GM21423 (cell line): ENCODE data around the gene MIS18BP1.
"Not testable (repeated sequence)": the region's sequence is repeated elsewhere in the genome, so short reads cannot be mapped to it uniquely, and the experiment has no call there.

ENCODE experiments used
- ATAC-seq: cut with Tn5 transposase; IDR thresholded peaks from one replicate; pipeline ENCODE4 v1.9.1; 2021; ENCODE audit warnings: mild to moderate bottlenecking, moderate library complexity; ENCODE audit not compliant: unreplicated experiment

MIS18BP1 gene

DNA sequence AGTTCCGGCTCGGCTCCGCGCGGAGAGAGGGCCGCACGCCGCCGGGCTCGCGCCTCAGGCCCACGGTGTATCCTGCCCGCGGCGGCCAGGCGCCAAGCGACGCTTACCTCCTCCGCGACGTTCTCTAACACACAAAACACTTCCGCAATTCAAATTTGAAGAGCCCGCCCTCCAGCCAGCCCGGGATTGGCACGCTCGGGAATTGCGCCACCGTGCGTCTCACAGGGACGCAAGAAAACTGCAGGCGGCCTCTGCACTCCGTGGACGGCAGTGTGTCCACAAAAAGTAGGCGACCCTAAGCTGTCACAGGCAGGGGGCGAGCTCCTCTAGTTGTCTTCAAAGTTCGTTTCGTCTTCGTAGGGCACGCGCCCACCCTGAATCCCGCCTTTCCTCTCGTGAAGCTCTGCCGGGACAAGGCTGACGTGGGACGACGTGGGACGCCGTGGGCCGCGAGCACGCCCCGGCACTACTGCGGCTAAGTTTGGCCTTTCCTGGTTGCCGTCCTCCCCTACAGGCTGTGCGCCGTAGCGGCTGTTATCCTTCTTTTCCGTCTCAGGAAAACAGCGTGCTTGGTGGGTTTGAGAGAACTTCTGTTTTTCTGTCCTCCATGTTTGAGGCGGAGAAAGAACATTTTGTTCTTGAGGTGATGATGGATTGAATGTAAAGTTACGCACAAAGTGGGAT is at the start of gene MIS18BP1:
MIS18BP1 (minus strand) TSS at position 133 of the 684 bp plus-strand sequence. CDS start 5,916 bp downstream, outside the sequence.
- ATAC-seq: peak; percentile 80

DNA sequence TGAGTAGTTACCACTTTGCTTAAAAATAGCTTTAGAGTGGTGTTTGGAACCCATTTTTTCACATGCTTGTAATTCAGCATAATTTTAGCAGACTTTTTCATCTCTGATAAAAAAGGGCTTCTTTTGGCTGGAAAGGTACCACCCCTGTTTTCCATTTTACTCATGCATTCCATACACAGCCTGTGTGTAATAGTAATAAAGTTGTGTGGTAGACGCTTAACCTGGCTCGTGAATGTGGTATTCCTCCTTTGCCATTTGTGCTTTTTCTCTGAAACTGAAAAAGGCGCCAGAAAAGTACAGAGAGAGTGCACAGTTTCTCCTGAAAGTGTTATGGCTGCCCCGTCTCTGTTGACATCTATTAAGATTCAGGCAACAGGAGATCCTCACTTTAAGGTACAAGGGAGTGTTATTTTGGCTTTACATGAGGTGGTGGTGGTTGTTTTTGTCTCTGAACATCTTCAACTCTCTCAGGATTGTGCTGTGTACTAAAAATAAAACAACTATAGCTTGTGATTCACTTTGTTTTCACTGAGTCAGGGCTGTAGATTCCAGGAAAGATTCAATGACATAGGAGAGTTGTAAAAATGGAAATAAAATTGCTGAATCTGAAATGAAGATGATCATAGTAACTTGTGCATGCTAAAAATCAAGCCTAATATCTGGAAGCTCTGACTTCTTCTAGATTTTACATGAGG is 45.6 kb upstream of the MIS18BP1 start:
- no peak for ATAC-seq

DNA sequence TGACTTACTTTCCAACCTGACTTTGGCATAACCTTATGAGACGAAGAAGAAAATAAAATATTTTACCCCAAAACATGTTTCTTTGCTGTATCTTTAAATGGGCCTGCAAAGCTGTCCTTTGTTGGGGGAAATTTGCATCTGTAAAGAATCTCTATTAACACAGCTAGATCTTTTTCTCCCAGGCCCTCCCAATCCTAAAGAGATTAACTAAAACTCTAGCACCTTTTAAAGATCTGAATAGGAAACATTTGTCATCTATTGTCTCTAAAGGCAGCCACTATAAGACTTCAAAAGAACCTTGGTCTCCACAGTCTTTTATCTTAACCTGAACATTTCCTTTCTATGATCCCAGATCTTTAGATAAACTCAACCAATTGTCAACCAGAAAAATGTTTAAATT is 41.8 kb upstream of the MIS18BP1 start:
- not testable (repeated sequence) for ATAC-seq

DNA sequence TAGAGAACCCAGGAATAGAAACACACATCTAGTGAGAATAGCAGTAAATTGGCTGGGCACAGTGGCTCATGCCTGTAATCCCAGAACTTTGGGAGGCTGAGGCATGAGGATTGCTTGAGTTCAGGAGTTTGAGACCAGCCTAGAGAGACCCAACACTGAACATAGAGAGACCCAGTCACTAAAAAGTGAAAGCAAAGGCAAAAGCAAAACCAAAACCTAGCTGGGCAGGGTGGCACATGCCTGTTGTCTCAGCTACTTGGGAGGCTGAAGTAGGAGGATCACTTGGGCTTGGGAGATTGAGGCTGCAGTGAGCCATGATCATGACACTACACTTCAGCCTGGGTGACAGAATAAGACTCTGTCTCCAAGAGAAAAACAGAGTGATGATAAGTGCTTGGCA is 37.5 kb upstream of the MIS18BP1 start:
- no peak for ATAC-seq

DNA sequence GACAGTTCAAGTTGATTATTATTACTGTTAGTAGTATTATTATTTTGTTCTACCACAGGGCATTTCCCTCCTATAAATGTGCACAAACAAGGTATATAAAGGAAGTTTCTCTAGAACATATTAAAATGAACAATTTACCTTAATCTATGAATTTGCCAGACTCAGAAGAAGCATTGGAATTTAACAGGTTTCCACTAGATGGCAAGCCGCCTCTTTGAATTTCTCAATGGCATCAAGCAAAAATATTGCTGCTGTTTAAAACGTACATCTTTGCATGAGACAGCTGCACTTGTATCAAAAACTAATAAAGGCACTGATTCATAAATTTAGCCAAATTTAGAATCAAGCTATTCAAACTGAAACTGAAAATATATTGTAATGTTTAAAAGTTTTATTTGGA is 34.6 kb upstream of the MIS18BP1 start:
- ATAC-seq: no peak

DNA sequence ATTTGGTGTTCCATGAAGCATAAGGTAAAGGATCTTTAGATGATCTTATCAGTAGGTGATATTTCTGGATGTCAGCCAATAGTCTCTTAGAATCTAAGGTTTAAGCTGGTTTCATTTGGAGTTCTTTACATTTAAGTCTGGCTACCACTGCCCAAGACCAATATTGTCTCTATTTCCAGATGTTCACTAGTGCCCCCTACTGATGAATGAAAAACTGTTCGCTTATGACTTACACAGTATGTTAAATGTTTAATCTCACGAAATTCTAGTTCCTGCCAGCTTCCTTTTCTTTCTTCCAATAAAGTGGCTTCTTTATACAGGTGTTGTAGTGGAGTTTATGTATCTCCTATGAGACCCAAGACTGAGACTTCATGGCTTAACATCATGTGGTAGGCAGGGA is 31.8 kb upstream of the MIS18BP1 start:
- no peak for ATAC-seq

DNA sequence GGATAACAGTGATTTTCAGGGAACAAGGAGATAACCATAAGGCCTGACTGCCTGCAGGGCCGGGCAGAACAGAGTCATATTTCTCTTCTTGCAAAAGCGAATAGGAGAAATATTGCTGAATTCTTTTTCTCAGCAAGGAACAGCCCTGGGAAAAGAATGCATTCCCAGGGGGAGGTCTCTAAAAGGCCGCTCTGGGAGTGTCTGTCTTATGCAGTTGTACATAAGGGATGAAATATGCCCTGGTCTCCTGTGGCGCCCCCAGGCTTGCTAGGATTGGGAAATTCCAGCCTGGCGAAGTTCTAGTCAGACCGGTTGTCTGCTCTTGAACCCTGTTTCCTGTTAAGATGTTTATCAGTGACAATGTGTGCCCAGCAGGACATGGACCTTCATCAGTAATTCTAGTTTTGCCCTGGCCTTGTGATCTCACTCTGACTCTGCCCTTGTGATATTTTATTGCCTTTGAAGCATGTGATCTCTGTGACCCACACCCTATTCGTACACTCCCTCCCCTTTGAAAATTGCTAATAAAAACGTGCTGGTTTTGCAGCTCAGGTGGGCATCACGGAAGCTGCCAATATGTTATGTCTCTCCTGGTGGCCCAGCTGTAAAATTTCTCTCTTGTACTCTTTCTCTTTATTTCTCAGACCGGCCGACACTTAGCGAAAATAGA is 28.9 kb upstream of the MIS18BP1 start:
- ATAC-seq: not testable (repeated sequence)

DNA sequence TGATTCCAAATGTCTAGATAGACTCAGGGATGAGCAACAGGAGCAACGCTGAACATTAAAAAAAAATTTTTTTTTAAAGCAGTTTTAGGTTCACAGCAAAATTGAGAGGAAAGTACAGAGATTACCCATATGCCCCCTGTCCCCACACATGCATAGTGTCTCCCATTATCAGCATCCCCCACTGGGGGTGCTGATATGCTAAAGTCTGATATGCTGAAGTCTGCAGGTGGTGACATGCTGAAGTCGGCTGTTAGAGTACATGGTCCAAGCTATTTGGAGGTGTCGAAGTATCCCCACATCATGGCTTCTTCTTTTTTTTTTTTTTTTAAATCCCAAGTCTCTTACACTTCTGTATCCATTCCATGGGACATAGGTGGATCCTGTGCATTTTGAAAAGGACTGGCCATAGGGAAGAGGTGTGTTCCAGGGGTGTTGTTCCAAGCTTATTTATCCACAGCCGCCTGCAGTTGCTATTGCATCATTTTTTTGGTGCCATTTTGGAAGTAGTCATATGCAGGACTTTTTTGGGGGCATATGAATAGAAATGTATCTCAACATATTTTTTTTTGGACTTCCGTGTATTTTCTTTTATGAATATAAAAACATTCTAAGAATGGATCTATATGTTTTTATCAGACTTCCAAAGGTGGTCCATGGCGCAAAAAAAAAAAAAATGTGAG is 19.0 kb upstream of the MIS18BP1 start:
- ATAC-seq: no peak

DNA sequence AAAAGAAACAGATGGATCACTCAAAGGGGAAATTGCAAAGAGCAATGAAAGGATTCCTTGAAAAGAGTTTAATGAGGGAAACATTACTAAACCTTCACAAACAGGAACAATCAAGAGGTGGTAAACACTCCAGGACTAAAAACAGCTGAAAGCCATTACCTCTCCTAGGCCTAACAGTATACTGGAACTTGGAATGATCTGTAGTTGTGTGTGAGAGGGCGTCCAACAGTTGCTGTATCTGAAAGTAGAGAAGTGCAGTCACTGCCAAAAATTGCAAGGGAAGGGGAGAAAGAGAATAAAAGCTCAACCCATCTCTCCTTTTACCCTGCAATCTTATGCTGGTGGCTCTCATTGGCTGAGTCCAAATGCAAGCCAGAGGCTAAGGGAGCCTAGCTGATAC is 17.0 kb upstream of the MIS18BP1 start:
- ATAC-seq: no peak

DNA sequence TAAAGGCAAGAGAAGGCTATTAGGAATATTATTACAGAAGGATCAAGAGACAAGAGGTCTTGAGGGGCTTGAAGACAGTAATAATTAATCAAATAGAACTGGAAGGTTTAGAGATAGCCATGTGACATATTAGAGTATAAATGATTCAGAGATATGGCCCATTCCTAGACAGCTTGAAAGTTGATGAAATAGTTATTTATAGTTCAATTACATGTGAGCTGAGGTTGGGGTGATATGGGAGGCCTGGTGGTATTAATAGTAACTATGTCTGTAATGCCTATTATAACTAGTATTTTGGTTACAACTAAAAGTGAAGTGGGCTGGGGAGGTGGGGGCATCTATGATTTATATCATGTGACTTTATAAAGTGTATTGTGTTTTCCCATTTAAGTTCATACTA is 14.1 kb upstream of the MIS18BP1 start:
- ATAC-seq: no peak

DNA sequence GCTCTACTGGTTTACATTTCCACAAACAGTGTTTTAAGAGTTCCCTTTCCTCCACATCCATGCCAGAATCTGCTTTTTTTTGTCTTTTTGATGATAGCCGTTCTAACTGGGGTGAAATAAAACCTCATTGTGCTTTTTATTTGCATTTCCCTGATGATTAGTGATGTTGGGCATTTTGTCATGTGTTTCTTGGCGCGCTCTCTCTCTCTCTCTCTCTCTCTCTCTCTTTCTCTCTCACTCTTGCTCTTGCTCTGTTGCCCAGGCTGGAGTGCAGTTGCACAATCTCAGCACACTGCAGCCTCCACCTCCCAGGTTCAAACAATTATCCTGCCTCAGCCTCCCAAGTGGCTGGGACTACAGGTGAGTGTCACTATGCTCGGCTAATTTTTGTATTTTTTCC is 9.6 kb upstream of the MIS18BP1 start:
- no peak for ATAC-seq

DNA sequence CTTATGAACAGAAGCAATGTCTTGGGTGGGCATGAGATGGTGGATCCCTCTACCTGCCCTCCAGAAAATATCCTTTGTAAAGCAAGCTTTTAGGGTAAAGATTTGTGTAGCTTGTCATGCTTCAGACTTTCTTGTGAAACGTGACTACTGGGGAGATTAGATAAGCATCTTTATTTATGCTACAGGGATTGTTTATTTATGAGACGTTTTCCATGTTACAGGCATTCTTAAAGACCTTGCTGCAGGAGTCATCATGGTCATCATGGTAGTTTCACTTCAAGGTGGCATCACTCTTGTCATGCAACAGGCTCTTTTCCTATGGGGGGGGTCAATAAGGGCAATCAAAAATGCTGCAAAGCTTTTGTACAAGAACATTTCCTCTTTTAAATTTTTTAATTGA is 8.2 kb upstream of the MIS18BP1 start:
- no peak for ATAC-seq

DNA sequence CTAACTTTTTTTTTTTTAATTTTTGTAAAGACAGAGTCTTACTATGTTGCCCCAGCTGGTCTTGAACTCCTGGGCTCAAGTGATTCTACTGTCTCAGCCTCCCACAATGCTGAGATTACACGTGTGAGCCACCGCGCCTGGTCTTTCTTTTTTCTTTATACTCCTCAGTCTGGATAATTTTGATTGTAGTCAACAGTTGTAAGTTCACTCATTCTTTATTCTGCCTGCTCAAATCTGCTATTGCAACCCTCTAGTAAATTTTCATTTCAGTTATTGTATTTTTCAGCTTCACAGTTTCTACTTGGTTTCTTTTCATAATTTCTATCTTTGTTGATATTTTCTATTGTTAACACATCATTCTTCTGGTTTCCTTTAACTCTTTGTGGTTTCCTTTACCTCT is 5.8 kb upstream of the MIS18BP1 start:
- ATAC-seq: no peak

DNA sequence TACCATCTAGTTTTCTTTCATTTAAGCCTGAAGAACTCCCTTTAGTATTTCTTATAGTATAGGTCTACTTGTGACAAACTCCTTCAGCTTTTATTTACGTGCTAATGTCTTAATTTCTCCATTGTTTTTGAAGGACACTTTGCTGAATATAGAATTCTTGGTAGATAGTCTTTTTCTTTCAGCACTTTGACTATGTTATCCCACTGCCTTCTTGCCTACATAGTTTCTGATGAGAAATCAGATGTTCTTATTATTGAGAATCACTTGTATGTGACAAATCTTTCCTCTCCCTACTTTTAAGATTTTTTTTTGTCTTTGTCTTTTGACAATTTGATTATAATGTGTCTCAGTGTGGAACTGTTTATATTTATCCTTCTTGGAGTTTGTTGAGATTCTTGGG is 5.1 kb upstream of the MIS18BP1 start:
- ATAC-seq: no peak

DNA sequence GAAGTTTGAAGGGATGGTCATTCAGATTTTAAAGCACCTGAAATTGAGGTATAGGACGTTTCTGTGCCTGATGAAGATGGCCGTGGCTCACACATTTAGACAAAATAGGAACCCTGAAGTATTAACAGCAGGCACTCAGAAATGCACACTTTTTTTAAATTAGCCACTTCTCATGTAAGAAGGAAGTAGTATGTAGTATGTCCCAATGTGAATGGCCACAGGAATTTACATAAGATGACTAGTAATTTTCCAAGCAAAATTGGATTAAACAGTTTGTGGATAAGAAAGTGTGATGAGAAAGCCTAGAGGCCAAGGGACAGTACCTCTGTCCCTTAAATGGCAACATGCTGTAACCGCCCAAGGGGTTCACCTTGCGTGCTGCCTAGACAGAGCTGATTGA is 1.8 kb upstream of the MIS18BP1 start:
- ATAC-seq: no peak

DNA sequence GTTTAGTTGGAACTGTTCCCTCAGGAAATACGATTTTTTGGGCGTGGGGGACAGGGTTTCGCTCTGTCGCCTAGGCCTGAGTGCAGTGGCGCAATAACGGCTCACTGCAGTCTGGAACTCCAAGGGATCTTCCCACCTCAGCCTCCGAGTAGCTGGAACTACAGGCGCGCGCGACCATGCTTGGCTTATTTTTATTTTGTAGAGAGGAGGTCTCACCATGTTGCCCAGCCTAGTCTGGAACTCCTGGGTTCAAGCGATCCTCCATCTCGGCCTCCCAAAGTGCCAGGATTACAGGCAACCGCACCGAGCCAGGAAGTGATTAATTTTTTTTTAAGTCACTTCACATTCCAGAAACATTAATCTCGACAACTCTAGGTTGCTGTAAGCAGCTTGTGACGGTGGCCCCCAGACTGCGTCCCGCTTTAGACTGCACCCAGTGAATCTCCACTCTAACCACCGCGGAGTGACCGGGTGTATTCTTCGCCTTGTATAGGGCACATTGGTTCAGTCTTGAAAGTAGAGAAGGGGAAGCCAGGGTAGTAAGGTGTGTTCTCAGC is 830 bp upstream of the MIS18BP1 start:
- ATAC-seq: no peak

DNA sequence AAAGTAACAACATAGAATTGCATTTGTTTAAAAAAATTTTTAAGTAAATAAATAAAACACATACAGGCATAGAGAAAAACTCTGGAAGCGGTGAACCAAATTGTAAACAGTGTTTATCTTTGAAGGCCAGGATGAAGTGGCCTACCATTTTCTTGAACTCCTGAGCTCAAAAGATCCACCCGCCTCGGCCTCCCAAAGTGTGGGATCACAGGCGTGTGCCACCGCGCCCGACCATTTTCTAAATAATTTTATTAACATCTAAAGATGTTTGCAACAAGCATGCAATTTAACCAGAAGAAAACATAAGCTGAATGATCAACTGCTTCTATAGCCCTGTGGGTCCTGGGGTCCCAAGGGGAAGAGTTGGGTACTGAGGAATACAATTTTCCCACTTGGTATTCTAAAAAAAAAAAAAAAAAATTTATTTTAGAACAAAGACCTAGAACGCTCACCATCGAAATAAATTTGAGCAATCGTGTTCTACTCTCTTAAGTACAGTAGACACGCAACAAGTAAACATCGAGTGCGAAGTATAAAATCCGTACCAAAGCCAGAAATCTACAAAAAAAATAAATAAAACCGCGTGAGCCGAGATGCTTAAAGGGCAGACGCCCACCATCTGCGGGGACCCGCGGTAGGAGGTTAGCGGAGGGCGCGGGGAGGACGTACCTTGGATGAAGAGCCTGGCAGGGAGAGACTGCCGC is 484 bp downstream of the MIS18BP1 start:
- ATAC-seq: no peak

DNA sequence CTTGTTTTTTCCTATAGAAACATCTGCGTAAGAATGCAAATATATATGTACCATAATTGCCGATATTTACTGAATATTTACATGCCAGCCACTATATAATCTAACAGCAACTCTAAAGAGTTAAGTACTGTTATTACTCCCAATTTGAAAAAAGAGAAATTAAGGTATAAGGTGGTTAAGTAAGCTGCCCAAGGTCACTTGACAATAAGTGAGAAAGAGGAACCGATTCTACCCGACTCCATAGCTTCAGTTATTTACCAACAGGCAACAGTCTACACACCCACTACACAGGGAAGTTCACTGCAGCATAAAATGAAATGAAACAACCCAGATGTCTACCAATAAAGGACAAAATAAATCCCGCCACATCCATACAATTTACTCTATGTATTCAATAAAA is 1.1 kb downstream of the MIS18BP1 start:
- peak; percentile 58 for ATAC-seq

DNA sequence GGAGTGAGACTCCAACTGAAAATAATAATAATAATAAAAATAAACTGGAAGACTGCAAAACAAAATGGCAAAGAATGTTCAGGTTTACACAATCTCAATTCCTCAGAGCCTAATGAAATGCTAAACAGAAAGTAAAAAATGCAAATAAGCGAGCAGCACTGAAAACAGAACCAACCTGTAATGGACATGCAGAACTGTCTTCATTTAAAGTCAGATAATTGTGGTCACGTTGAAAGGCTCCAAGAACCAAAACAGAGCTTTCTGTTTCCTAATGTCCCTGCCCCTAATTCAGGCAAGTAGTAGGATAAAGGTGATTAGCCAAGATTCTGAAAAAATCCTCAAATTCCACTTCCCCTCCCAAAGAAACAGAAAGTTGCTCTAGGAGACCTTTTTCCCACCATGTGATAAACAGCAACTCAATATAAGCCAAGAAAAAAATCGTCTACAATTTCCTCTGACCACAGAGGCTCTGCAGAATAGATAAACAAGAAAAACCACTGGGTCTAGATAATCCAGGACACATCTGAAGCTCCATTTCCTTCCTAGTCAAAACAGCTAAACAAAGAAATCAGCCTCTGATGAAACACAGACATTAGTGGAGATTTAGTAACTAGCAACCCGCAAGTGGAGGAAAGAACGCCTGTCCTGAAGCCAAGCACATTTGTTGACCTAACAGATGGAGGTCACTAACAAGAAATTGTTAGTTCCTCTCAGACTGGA is 3.0 kb downstream of the MIS18BP1 start:
- ATAC-seq: no peak

DNA sequence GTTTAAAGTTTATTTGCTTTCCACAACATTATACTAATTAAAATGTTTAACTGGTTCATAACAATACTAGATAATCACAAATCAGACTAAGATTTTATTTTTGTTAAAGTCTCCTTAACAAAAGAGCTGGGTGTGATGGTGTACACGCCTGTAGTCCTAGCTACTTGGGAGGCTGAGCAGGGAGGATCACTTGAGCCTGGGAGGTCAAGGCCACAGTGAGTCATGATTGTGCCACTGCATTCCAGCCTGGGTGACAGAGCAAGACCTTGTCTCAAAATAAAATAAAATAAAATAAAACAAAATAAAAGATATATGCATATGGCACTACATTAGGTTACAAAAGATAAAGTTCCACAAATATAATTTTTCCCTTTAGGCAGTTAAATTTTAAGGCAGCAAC is 5.6 kb downstream of the MIS18BP1 start:
- ATAC-seq: no peak
